IPS DF 4.7 (cell line): ENCODE results near the gene IER5.
"Not testable (repeated sequence)": the region's sequence is repeated elsewhere in the genome, so short reads cannot be mapped to it uniquely, and the experiment has no call there.

ENCODE experiments used
- DNase-seq: peaks from one replicate; pipeline ENCODE4 v3.0.0-alpha.2; 2013; ENCODE audit warnings: low spot score; ENCODE audit errors: extremely low read depth

Gene IER5

GRCh38 chr1:181088079-181089016 lies at the start of gene IER5:
IER5 (plus strand) TSS chr1:181088700; CDS start chr1:181088903, 203 bp downstream.
- DNase-seq, result peak; percentile 79

DNA sequence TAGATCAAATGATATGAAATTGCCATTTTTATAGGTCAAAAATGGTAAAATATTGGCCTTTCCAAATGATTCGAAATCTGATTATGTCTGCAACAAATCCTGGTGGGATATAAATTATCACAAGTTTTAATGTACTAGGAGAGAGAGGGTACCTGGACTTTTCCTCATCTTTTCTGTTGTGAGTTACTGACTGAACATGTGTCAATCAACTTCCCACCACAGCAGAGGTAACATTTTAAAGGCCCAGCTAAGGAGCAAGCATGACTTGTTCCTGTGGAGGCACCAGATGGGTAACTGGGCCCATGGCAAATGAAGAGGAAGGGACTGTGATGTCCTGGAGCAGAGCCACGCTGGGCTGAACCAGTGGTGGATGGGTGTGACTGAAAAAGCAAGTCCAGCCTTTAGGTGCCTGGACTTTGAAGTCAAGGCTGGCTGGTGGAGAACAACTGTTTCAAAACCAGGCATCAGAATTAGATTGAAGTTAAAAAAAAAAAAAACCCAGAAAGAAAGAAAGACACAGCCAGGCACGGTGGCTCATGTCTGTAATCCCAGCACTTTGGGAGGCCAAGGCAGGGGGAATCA lies 48.1 kb upstream of the IER5 start:
- DNase-seq, result no peak

DNA sequence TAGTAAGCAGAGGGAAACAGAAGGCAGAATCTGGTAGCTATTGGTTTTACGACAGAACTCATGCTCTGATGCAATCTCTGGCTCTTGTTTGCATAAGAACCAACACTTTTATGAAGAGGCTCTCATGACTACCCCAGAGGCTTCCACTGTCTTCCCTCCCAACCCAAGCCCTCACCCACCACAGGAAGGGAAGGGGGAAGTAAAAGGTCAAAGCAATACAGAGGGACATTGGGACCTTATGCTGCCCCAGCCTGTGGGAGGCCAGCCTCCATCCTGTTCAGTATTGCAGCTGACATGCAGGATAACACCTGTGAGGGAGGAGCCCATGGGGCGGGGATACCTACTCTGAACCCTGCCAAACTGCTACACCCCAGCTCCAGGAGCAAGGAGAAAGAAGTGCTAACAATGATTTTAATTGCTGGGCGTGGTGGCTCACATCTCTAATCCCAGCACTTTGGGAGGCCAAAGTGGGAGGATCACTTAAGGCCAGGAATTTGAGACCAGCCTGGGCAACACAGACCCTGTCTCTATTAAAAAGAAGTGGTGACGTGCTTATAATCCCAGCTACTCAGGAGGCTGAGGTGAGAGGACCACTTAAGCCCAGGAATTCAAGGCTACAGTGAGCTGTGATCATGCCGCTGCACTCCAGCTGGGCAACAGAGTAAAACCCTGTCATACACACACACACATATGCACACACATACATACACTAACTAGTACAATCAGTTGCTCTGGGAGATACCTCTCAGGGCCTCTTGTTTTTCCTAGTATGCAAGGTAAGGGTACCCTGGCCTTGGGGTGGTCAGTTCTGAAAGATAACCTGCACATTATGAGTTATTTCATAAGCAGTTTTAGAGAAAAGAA lies 45.2 kb upstream of the IER5 start:
- no peak for DNase-seq

- DNase-seq, result no peak
Measured at GRCh38 chr1:181044449-181044966, 44.0 kb upstream of the IER5 start.

- DNase-seq, result not testable (repeated sequence)
Measured at GRCh38 chr1:181045946-181046345, 42.6 kb upstream of the IER5 start.

DNA sequence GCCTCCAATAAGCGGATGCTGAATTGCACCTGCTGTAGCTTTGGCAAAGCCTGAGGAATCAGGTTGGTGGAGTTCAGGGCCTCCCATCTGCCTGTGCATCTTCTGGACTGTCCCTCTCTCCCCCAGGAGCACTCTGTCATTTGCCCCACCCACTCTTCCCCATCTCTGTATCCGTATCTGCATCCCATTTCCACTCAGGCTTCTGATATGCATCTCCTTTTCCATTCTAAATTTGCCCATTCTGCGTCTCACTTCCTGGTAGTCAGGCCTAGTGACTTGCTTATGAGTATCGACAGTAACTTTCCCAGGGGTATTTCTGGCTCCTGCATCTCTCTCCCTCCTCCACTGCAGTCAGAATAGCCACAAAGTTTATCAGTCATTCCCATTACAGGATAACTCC lies 39.1 kb upstream of the IER5 start:
- DNase-seq, result no peak

- no peak for DNase-seq
Measured at GRCh38 chr1:181050922-181051321, 37.6 kb upstream of the IER5 start.

GRCh38 chr1:181056560-181056959 lies 31.9 kb upstream of the IER5 start:
- DNase-seq, result no peak

DNA sequence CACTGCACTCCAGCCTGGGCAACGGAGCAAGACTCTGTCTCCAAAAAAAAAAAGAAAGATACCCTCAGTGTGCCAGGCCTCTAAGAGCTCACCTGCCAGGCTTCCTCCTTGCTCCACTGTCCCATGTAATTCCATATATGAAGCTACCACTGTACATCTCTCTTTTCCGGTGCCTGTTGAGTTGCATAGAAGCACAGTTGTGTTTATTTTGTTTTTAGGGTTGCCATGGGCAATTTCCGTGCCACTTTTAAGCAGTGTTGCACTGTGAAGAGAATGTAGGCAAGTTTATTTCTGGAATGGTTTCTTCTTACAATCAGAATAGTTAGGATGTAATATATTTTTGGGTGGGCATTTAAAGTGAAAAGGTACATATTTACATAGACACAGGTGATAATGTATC lies 31.4 kb upstream of the IER5 start:
- no peak for DNase-seq

GRCh38 chr1:181059435-181059834 lies 29.1 kb upstream of the IER5 start:
- DNase-seq, result no peak

- DNase-seq, result no peak
Measured at GRCh38 chr1:181060066-181060465, 28.4 kb upstream of the IER5 start.

DNA sequence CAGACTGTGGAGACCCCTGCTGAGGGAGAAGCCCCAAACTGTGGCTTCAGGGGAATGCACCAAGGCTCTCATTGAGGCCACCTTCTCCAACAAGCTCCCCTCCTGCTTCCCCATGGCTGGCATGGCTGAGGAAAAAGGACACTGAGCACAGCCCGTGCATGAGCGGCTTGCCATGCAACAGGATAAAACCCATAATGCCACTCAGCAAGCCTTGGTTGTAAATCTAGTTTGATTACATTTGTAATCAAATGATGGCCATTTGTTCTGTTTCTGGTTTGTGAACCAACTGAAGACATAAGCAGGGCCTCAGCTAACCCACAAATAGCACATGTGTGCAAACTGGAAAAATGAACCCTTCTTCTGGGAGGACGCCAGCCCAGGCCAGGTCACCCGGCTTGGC lies 27.6 kb upstream of the IER5 start:
- DNase-seq, result not testable (repeated sequence)

GRCh38 chr1:181061487-181061886 lies 27.0 kb upstream of the IER5 start:
- DNase-seq, result no peak

DNA sequence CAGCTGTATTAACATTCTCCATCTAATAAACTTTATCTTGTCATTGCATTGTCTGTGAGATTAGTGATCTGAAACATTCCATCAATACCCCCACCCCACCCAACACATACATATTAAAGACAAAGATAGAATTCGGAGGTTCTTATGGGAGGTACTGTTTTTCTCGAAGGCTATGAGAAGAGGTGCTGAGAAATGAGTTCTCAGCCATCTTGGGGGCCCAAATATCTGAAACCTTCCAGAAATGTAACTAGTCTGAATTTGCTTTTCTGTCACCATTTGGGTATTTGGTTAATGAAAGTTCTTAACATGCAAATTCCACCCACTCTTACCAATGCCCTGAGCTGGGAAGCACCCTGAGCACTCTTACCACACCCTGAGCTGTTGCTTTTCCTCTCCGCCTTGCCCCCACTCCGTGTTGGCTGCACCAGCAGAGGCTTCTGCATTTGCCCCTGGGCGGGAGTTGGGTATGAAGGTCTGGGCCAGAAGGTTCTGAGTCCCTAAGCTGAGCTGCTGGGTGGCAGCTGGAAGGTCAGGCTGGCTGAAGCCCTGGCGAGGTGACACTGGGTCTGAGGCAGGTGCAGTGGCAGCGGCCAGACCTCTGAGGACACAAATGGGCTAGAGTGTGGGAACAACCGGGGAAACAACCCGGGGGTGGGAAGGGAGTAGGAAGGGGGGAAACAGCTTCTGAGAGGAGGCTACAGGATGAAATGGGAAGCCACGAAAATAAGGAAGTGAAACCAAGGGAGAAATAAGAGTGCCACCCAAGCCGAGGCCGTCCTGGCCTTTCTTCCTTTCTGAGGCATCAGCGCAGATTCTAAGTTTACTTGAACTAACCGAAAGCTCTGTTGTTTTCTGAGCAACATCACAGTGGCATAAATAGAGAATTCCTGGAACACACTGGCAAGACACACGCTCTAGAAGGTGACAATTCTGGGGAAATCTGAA lies 26.3 kb upstream of the IER5 start:
- no peak for DNase-seq

- DNase-seq, result no peak
Measured at GRCh38 chr1:181062836-181063428, 25.6 kb upstream of the IER5 start.

DNA sequence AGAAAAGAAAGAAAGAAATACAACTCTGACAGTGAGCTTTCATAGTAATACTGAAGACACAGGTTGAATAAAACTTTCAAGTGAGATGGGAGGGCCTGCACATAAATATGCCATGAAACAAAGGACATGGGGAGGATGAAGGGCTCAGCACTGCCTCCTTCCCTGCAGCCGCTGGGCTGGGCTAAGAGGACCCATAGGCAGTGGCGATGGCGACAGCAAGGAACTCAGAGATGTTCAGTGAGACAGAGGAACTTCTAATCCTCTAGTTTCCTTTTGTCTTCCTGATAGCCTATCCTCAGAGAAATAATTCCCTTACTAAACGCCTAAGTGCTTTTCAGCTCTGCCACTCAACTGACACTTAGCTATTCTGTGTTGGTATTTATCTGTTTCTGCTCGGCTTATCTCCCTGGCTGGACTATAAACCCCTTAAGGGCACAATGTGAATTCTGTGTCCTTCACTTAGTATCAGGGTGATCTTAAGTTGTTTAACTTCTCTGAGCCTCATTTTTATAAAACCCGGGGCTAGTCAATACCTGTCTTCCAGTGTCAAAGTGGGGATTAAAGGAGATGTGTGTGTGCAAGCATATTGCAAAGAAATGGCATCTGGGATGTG lies 24.4 kb upstream of the IER5 start:
- DNase-seq, result no peak

DNA sequence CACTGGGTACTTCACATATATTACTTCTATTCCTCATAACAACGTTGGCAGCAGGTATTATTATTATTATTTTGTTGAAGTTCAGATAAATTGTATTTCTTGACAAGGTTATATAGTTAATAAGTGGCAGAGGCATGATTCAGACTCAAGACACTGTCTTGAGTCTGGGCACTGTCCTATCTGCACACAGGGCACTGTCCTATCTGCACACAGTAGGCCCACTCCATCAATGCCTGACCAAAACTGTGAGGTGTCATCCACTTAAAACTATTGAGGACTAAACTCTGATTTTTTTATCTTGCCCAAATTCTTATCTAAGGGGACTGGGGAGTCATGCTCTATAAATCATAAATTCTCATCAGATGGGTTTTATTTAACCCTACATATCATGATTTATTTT lies 23.8 kb upstream of the IER5 start:
- DNase-seq, result no peak

DNA sequence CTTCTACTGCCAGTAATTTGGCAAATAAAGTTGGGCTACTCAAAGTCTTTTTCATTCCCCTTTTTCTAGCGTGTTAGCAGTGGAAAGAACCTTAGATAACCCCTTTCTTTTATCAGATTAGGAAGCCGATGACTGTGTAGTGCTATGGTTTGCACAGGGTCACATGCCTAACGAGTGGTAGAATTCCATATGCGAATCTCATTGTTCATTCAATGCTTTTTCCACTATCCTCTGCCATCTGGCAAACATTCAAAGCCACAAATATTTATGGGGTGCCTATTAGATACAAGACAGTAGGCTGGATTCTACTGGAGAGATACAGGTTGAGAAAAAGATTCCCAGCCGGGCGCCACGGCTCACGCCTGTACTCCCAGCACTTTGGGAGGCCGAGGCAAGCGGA lies 14.9 kb upstream of the IER5 start:
- DNase-seq, result no peak

- DNase-seq, result no peak
Measured at GRCh38 chr1:181075766-181076350, 12.6 kb upstream of the IER5 start.
